H1 (cell line): ENCODE measurements around the gene MAGI2. TPM values are rescaled to one million over a fixed set of nuclear protein-coding genes. Genes with fewer than 3 reads are reported as not detected.

ENCODE experiments used
- CTCF ChIA-PET: fragments of 300-600 bp; sonication (Branson Sonifier 250); formaldehyde crosslinking; loops from one replicate; lab custom pipeline; 2021; ENCODE audit not compliant: partially characterized antibody; lab: Charles Lee
- POLR2A ChIA-PET: fragments of 300-600 bp; sonication (Branson Sonifier 250); formaldehyde crosslinking; loops from one replicate; lab custom pipeline; 2021; ENCODE audit warnings: inconsistent platforms; ENCODE audit not compliant: partially characterized antibody; lab: Charles Lee
- DNase-seq, 2 experiments: peaks; one replicate each; pipeline versions ENCODE4 v3.0.0 to v3.0.0-alpha.2; 2010 to 2022; ENCODE audit warnings: low spot score in 2 of 2, low read depth in 1 of 2, mixed read lengths in 1 of 2
- FAIRE-seq: peaks from 2 replicates; lab custom pipeline; 2011; peaks lifted over from hg19 to GRCh38; lab: Jason Lieb, UNC
- H2AFZ ChIP-seq: 2 replicates; pipeline ENCODE4 v1.8.1; 2012; ENCODE audit warnings: low read length, inconsistent platforms
- H2AK5ac ChIP-seq: 2 replicates; pipeline ENCODE4 v1.6.1; 2013; ENCODE audit warnings: low read depth, low read length
- H2BK120ac ChIP-seq: replicated peaks from 2 replicates; pipeline ENCODE3; 2013; ENCODE audit warnings: low read depth, low read length, inconsistent platforms
- H2BK12ac ChIP-seq: 2 replicates; pipeline ENCODE4 v1.6.1; 2013; ENCODE audit warnings: low read depth, low read length
- H2BK15ac ChIP-seq: 2 replicates; pipeline ENCODE4 v1.6.1; 2013; ENCODE audit warnings: low read length
- H2BK20ac ChIP-seq: 2 replicates; pipeline ENCODE4 v1.6.1; 2013; ENCODE audit warnings: low read length
- H2BK5ac ChIP-seq: 2 replicates; pipeline ENCODE4 v1.6.1; 2013; ENCODE audit warnings: low read depth, low read length
- H3K14ac ChIP-seq: 2 replicates; pipeline ENCODE4 v1.6.1; 2013; ENCODE audit warnings: inconsistent platforms; ENCODE audit not compliant: insufficient read length
- H3K18ac ChIP-seq: 2 replicates; pipeline ENCODE4 v1.6.1; 2013; ENCODE audit warnings: low read length; ENCODE audit errors: extremely low read depth
- H3K23ac ChIP-seq: 2 replicates; pipeline ENCODE4 v1.6.1; 2013; ENCODE audit warnings: inconsistent platforms; ENCODE audit not compliant: insufficient read length
- H3K23me2 ChIP-seq: 2 replicates; pipeline ENCODE4 v1.6.1; 2013; ENCODE audit warnings: low read depth, low read length
- H3K27ac ChIP-seq: 2 replicates; pipeline ENCODE4 v1.6.1; 2011; ENCODE audit warnings: low read depth, low read length, inconsistent platforms
- H3K27me3 ChIP-seq, 4 experiments: replicated peaks in 1 of 4; 1 replicate in 1 of 4; 2 replicates in 3 of 4; pipeline versions ENCODE4 v1.6.1 to v1.8.1; 2011 to 2013; ENCODE audit warnings: low read length in 3 of 4, mild to moderate bottlenecking in 3 of 4, inconsistent platforms in 2 of 4, mixed read lengths in 2 of 4, moderate library complexity in 1 of 4; ENCODE audit not compliant: control insufficient read depth in 3 of 4, insufficient read depth in 3 of 4; ENCODE audit errors: extremely low read depth in 1 of 4
- H3K36me3 ChIP-seq, 4 experiments: 2 replicates each; pipeline versions ENCODE4 v1.6.1 to v1.8.1; 2011 to 2013; ENCODE audit warnings: mild to moderate bottlenecking in 4 of 4, low read length in 3 of 4, moderate library complexity in 2 of 4, control low read depth in 1 of 4, inconsistent platforms in 1 of 4; ENCODE audit not compliant: insufficient read depth in 4 of 4, control insufficient read depth in 2 of 4
- H3K4ac ChIP-seq: replicated peaks from 2 replicates; pipeline ENCODE3; 2013; ENCODE audit warnings: low read length, low read depth, mixed read lengths, inconsistent platforms; ENCODE audit not compliant: insufficient read length
- H3K4me1 ChIP-seq, 4 experiments: replicated peaks in 1 of 4; 1 replicate in 1 of 4; 2 replicates in 3 of 4; pipeline versions ENCODE4 v1.6.1 to v1.8.1; 2011 to 2013; ENCODE audit warnings: low read length in 3 of 4, inconsistent platforms in 2 of 4, mixed read lengths in 1 of 4; ENCODE audit not compliant: insufficient read depth in 4 of 4, control insufficient read depth in 3 of 4
- H3K4me2 ChIP-seq, 2 experiments: 2 replicates each; pipeline versions ENCODE4 v1.6.1 to v1.8.1; 2011 to 2013; ENCODE audit warnings: low read depth in 2 of 2, low read length in 2 of 2, control low read depth in 1 of 2, inconsistent platforms in 1 of 2, mild to moderate bottlenecking in 1 of 2; ENCODE audit not compliant: insufficient read depth in 1 of 2
- H3K4me3 ChIP-seq, 4 experiments: fragments of 200-600, 300-600 bp in 1 of 4; sonication (generic), shearing (Covaris generic), sonication (Bioruptor Twin) in 1 of 4; 2 replicates each; pipeline versions ENCODE4 v1.5.1 to v1.8.1; 2011 to 2016; ENCODE audit warnings: low read length in 4 of 4, low read depth in 3 of 4, control low read depth in 2 of 4, inconsistent platforms in 2 of 4, mild to moderate bottlenecking in 2 of 4, mixed read lengths in 1 of 4, moderate library complexity in 1 of 4; ENCODE audit not compliant: insufficient read depth in 2 of 4; ENCODE audit errors: extremely low read depth in 1 of 4
- H3K56ac ChIP-seq: replicated peaks from 2 replicates; pipeline ENCODE3; 2013; ENCODE audit warnings: low read depth, mild to moderate bottlenecking, mixed read lengths, low read length, inconsistent platforms; ENCODE audit not compliant: insufficient read length
- H3K79me1 ChIP-seq: 2 replicates; pipeline ENCODE4 v1.6.1; 2013; ENCODE audit warnings: low read depth, low read length, control low read depth
- H3K79me2 ChIP-seq, 2 experiments: 2 replicates each; pipeline versions ENCODE4 v1.6.1 to v1.8.1; 2012 to 2013; ENCODE audit warnings: low read length in 2 of 2, mild to moderate bottlenecking in 2 of 2, inconsistent platforms in 1 of 2; ENCODE audit not compliant: insufficient read depth in 2 of 2, control insufficient read depth in 1 of 2
- H3K9ac ChIP-seq, 4 experiments: replicated peaks in 1 of 4; 1 replicate in 1 of 4; 2 replicates in 3 of 4; pipeline versions ENCODE4 v1.6.1 to v1.8.1; 2011 to 2013; ENCODE audit warnings: low read depth in 3 of 4, low read length in 3 of 4, control low read depth in 2 of 4, mild to moderate bottlenecking in 2 of 4, moderate library complexity in 2 of 4, inconsistent platforms in 1 of 4; ENCODE audit errors: extremely low read depth in 1 of 4
- H3K9me3 ChIP-seq, 2 experiments: 2 replicates each; pipeline versions ENCODE4 v1.6.1 to v1.8.1; 2012 to 2013; ENCODE audit warnings: mild to moderate bottlenecking in 2 of 2, moderate library complexity in 2 of 2, control low read depth in 1 of 2, inconsistent platforms in 1 of 2, low read depth in 1 of 2, low read length in 1 of 2, mixed read lengths in 1 of 2; ENCODE audit not compliant: insufficient read depth in 2 of 2
- H4K20me1 ChIP-seq, 2 experiments: replicated peaks in 1 of 2; 2 replicates each; pipeline versions ENCODE3 to v1.8.1; 2011 to 2013; ENCODE audit warnings: inconsistent platforms in 2 of 2, low read length in 2 of 2, mild to moderate bottlenecking in 1 of 2; ENCODE audit not compliant: insufficient read depth in 2 of 2, control insufficient read depth in 1 of 2
- H4K5ac ChIP-seq: 2 replicates; pipeline ENCODE4 v1.6.1; 2013; ENCODE audit warnings: low read length, low read depth, mixed read lengths, inconsistent platforms; ENCODE audit not compliant: insufficient read length
- H4K8ac ChIP-seq: 2 replicates; pipeline ENCODE4 v1.8.0; 2013; ENCODE audit warnings: mild to moderate bottlenecking, moderate library complexity, low read length, inconsistent platforms; ENCODE audit not compliant: insufficient read depth; ENCODE audit errors: extremely low read depth
- H4K91ac ChIP-seq: replicated peaks from 2 replicates; pipeline ENCODE3; 2013; ENCODE audit warnings: low read length, mixed read lengths, inconsistent platforms; ENCODE audit not compliant: insufficient read length
- RAD21 ChIP-seq, 2 experiments: IDR thresholded peaks in 1 of 2; conservative IDR thresholded peaks in 1 of 2; 2 replicates each; pipeline ENCODE4 v1.6.1; 2011; ENCODE audit warnings: low read depth in 2 of 2, low read length in 2 of 2, improper control_type of control experiment in 1 of 2, inconsistent platforms in 1 of 2, mild to moderate bottlenecking in 1 of 2, moderate library complexity in 1 of 2
- SP1 ChIP-seq: IDR thresholded peaks from 2 replicates; pipeline ENCODE4 v1.6.1; 2011; ENCODE audit warnings: low read depth, low read length
- WGBS, 2 experiments: shearing (Covaris generic) in 1 of 2; methylation state at CpG; one replicate each; pipeline versions ENCODE4 v1.1.6 to v1.1.7; 2013 to 2015; ENCODE audit warnings: low lambda C conversion rate in 2 of 2, mixed read lengths in 2 of 2, inconsistent platforms in 1 of 2, low coverage in 1 of 2, missing lambda C conversion rate in 1 of 2; ENCODE audit not compliant: insufficient replicate concordance in 2 of 2, insufficient coverage in 1 of 2, insufficient read length in 1 of 2; ENCODE audit errors: extremely low coverage in 1 of 2, missing lambda C conversion rate in 1 of 2; 5-methylcytosine and 5-hydroxymethylcytosine counted together
- polyA plus RNA-seq, 7 experiments: library from polyadenylated mRNA; depleted of rRNA in 3 of 7; stranded (reverse) in 5 of 7; unstranded in 2 of 7; fragments of >200 nt in 5 of 7; fragments of 200-250 nt in 2 of 7; gene quantifications; 1 replicate in 5 of 7; 2 replicates in 1 of 7; 4 replicates in 1 of 7; pipeline versions ENCODE4 v1.2.1 to v1.2.3, GENCODE V29; 2011 to 2013; ENCODE audit warnings: missing spikeins in 2 of 7, mixed read lengths in 2 of 7
- total RNA-seq: library from RNA; stranded (reverse); fragmentation: NEBNext Ultra II Directional; extraction: Animal tissue kit (Norgen Biotek cat#: 25700); gene quantifications from 2 replicates; pipeline ENCODE4 v1.2.1, GENCODE V29; 2021
- TF ChIP-seq, protein P1 (sequence below), 3 experiments: IDR thresholded peaks; 1 replicate in 2 of 3; 2 replicates in 1 of 3; pipeline versions ENCODE4 v1.5.1 to v1.6.1; 2011; ENCODE audit warnings: low read length in 3 of 3, mild to moderate bottlenecking in 3 of 3, inconsistent platforms in 2 of 3, low read depth in 1 of 3, moderate library complexity in 1 of 3; ENCODE audit not compliant: insufficient read depth in 1 of 3; ENCODE audit errors: control extremely low read depth in 1 of 3

MAGI2 gene
- total and polyA plus RNA-seq, 2 of the 8 experiments (the other 6 are each of a cell fraction or from before 2014, with no cell fraction given), result 6.0 to 27.3 TPM

DNA sequence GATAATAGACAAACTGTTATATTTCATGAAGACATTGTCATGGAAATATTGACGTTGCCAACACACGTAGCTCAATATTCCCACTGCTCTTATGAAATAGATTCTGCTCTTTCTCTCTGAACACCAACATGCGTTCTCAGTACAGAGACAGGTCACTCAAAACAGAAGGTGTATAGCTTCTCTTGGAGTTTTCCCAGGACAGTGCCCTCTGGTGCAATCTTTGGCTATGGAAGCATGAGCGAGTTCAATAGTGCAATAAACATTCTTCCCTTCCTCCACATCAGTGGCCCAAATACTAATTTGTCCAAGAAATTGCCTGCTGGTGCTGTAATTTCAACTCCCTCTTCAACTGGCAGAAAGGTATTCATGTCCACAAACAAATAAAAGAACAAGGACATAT, 145.3 kb downstream of the MAGI2 start:
- Histone ChIP-seq H2BK12ac (no peak overlapping the region), H4K91ac (no peak overlapping the region), H4K8ac (no peak overlapping the region), H2BK15ac (no peak overlapping the region), H2BK120ac (no peak overlapping the region), H3K9me3 (no peaks in the 10 kb centered on the region), H3K23me2 (no peaks in the 10 kb centered on the region; the same call in 1 of the 2 replicates), H2BK20ac (no peak overlapping the region), H2BK5ac (no peak overlapping the region), H3K79me2 (no peaks in the 10 kb centered on the region), H3K4me2 (no peak overlapping the region), H3K27me3 (no peaks in the 10 kb centered on the region), H3K4me1 (no peaks in the 10 kb centered on the region), H2AFZ (no peak overlapping the region), H3K18ac (no peak overlapping the region), H3K56ac (no peak overlapping the region), H3K9ac (no peak overlapping the region), H2AK5ac (no peak overlapping the region), H4K20me1 (no peaks in the 10 kb centered on the region), H3K14ac (no peak overlapping the region), H3K4ac (no peak overlapping the region), H3K79me1 (no peaks in the 10 kb centered on the region), H3K23ac (no peak overlapping the region), H4K5ac (no peak overlapping the region), H3K27ac (no peak overlapping the region), H3K4me3 (no peak overlapping the region), H3K36me3 (no peaks in the 10 kb centered on the region)
- DNase-seq (no peak), FAIRE-seq (no peak)
- CTCF ChIA-PET, result interaction anchor here (1.4 to 3.9 kb wide), 3 partner anchors 11 to 394 kb away, joined by 3 to 27 read pairs (median 4); no protein-coding TSS in a partner anchor
- POLR2A ChIA-PET, result no interaction called here
- WGBS, 2 experiments, result 92% methylated on average over 4 of the region's 4 CpGs; no CpG with 5 or more reads in 1 of the 2 experiments
- TF ChIP-seq SP1 (no peak), RAD21 (IDR thresholded peaks at IDR 0.05 in 1 of 2, conservative IDR thresholded peaks at IDR 0.05 in 1 of 2; ENCODE audit: low read depth in 2 of 2, low read length in 2 of 2) (peak in 1 of 2 experiments; percentile 8; a peak in 2 of 4 replicates)
- TF ChIP-seq, protein P1, sequence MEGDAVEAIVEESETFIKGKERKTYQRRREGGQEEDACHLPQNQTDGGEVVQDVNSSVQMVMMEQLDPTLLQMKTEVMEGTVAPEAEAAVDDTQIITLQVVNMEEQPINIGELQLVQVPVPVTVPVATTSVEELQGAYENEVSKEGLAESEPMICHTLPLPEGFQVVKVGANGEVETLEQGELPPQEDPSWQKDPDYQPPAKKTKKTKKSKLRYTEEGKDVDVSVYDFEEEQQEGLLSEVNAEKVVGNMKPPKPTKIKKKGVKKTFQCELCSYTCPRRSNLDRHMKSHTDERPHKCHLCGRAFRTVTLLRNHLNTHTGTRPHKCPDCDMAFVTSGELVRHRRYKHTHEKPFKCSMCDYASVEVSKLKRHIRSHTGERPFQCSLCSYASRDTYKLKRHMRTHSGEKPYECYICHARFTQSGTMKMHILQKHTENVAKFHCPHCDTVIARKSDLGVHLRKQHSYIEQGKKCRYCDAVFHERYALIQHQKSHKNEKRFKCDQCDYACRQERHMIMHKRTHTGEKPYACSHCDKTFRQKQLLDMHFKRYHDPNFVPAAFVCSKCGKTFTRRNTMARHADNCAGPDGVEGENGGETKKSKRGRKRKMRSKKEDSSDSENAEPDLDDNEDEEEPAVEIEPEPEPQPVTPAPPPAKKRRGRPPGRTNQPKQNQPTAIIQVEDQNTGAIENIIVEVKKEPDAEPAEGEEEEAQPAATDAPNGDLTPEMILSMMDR (IDR thresholded peaks at IDR 0.05; ENCODE audit: control extremely low read depth in 1 of 3, insufficient read depth in 1 of 3, low read depth in 1 of 3, low read length in 3 of 3), result peak in 1 of 3 experiments; percentile 30; a peak in 1 of 4 replicates
